NCI-H128 (cell line): Measurements from ENCODE around the gene RNF31.

ENCODE experiments used
- DNase-seq: peaks from one replicate; lab custom pipeline; 2025; ENCODE audit not compliant: unreplicated experiment; lab: John Stamatoyannopoulos, UW

Gene RNF31

GRCh38 chr14:24116128-24116814 lies 31.0 kb upstream of the RNF31 start:
- DNase-seq, result no peak

- no peak for DNase-seq
Measured at GRCh38 chr14:24117179-24117578, 30.1 kb upstream of the RNF31 start.

GRCh38 chr14:24119691-24120090 lies 27.6 kb upstream of the RNF31 start:
- no peak for DNase-seq

GRCh38 chr14:24121210-24121609 lies 26.1 kb upstream of the RNF31 start:
- no peak for DNase-seq

- no peak for DNase-seq
Measured at GRCh38 chr14:24122416-24122815, 24.9 kb upstream of the RNF31 start.

GRCh38 chr14:24122898-24123297 lies 24.4 kb upstream of the RNF31 start:
- no peak for DNase-seq

GRCh38 chr14:24123424-24124417 lies 23.6 kb upstream of the RNF31 start:
- no peak for DNase-seq

GRCh38 chr14:24126939-24127338 lies 20.4 kb upstream of the RNF31 start:
- no peak for DNase-seq

- DNase-seq, result no peak
Measured at GRCh38 chr14:24127673-24128072, 19.6 kb upstream of the RNF31 start.

GRCh38 chr14:24129410-24129998 lies 17.8 kb upstream of the RNF31 start:
- DNase-seq, result no peak

GRCh38 chr14:24130380-24130716 lies 16.9 kb upstream of the RNF31 start, which contains the start of gene FITM1:
TSS of gene FITM1 (plus strand) at chr14:24130659. CDS start at chr14:24131564, 905 bp downstream.
- DNase-seq, result no peak

- no peak for DNase-seq
Measured at GRCh38 chr14:24130717-24131548, 16.4 kb upstream of the RNF31 start.

GRCh38 chr14:24131549-24131966 lies 15.7 kb upstream of the RNF31 start:
- no peak for DNase-seq

GRCh38 chr14:24132061-24132685 lies 15.1 kb upstream of the RNF31 start:
- DNase-seq, result no peak

GRCh38 chr14:24132976-24133375 lies 14.3 kb upstream of the RNF31 start:
- DNase-seq, result no peak

GRCh38 chr14:24133735-24134134 lies 13.6 kb upstream of the RNF31 start:
- no peak for DNase-seq

GRCh38 chr14:24135584-24135833 lies 11.8 kb upstream of the RNF31 start:
- DNase-seq, result no peak

GRCh38 chr14:24135834-24136683 lies 11.2 kb upstream of the RNF31 start, which contains the start of gene PSME1:
TSS of gene PSME1 (plus strand) at chr14:24136194. CDS start at chr14:24136263, 69 bp downstream.
- DNase-seq, result peak; percentile 81

- no peak for DNase-seq
Measured at GRCh38 chr14:24136684-24137528, 10.4 kb upstream of the RNF31 start.
